Uterus (tissue), 2 donors: ENCODE data around the gene SORBS1.

Experiments used
- CTCF ChIP-seq, 4 experiments: fragments of 200-600 bp in 2 of 4; fragments of 450-650 bp in 2 of 4; sonication (generic) in 2 of 4; IDR thresholded peaks; one replicate each; pipeline ENCODE4 v1.5.1; 2016 to 2019; ENCODE audit warnings: antibody characterized with exemption in 4 of 4, mild to moderate bottlenecking in 2 of 4, moderate library complexity in 1 of 4
- POLR2A ChIP-seq, 2 donors: fragments of 450-650 bp; IDR thresholded peaks; one replicate each; pipeline ENCODE4 v1.6.1; 2016; ENCODE audit warnings: antibody characterized with exemption in 2 of 2, mild to moderate bottlenecking in 1 of 2, moderate library complexity in 1 of 2

- TF ChIP-seq CTCF (IDR thresholded peaks at IDR 0.05) (no peak), POLR2A (IDR thresholded peaks at IDR 0.05) (no peak)
Observed at GRCh38 chr10:95429639-95430038, 131.5 kb downstream of the SORBS1 start.
